ENCODE data around the gene DCAF8L2. TPM values are rescaled to one million over a fixed set of nuclear protein-coding genes. Genes with fewer than 3 reads are reported as not detected.

The DCAF8L2 gene
- total RNA-seq, 1 experiment from 2014 or later, result not detected

GRCh38 chrX:27680726-27681125, 90.6 kb downstream of the DCAF8L2 start:
- H4K20me1 ChIP-seq (ENCODE audit: control insufficient read depth, insufficient read depth, insufficient read length), result no peaks in the 10 kb centered on the region
- H3K79me2 ChIP-seq (ENCODE audit: insufficient read depth, low read length), result no peaks in the 10 kb centered on the region
- H4K91ac ChIP-seq (ENCODE audit: insufficient read length, low read depth, low read length), result no peak overlapping the region
- H3K9me3 ChIP-seq (ENCODE audit: control insufficient read depth, low read depth, low read length), result peaks cover 19% of the 10 kb centered on the region
- DNase-seq, result no peak
- no peak overlapping the region for H3K4ac ChIP-seq (ENCODE audit: low read depth, low read length)
- no peak for TF ChIP-seq CTCF (conservative IDR thresholded peaks at IDR 0.05)
- no peaks in the 10 kb centered on the region for H3K79me1 ChIP-seq (ENCODE audit: insufficient read depth, low read depth, low read length, poor library complexity, severe bottlenecking)
- Mint-ChIP-seq H3K27me3 (ENCODE audit: low read depth) (peaks cover 2% of the 10 kb centered on the region; the same call in 1 of the 2 replicates), H3K36me3 (ENCODE audit: insufficient read depth in 1 of 3, low read depth in 3 of 3) (no peaks in the 10 kb centered on the region; a peak in 1 of 7 replicates), H3K9me3 (peaks cover 45 to 62% of the 10 kb centered on the region in 2 experiments), H3K4me3 (no peak overlapping the region), H3K4me1 (no peaks in the 10 kb centered on the region), H3K27ac (no peak overlapping the region)
- no peak overlapping the region for H2BK20ac ChIP-seq (ENCODE audit: low read depth, low read length, poor library complexity, severe bottlenecking)
- H2BK120ac ChIP-seq (ENCODE audit: low read depth, low read length, poor library complexity, severe bottlenecking), result no peak overlapping the region
- no peak overlapping the region for H3K23ac ChIP-seq (ENCODE audit: insufficient read length, low read depth, low read length)
- no peaks in the 10 kb centered on the region for H3K23me2 ChIP-seq (ENCODE audit: insufficient read length, low read depth, low read length, poor library complexity, severe bottlenecking)
- no peak overlapping the region for H2BK5ac ChIP-seq (ENCODE audit: insufficient read length, low read length)
- H2AK5ac ChIP-seq (ENCODE audit: insufficient read length, low read length), result no peak overlapping the region
- no peak overlapping the region for H3K14ac ChIP-seq (ENCODE audit: insufficient read depth, low read length)
- no peaks in the 10 kb centered on the region for H3K4me1 ChIP-seq (ENCODE audit: insufficient read depth, low read length)
- H3K56ac ChIP-seq (ENCODE audit: insufficient read length, low read depth, low read length), result no peak overlapping the region
- no CpG with 5 or more reads among the region's 1 CpG for WGBS (ENCODE audit: extremely low coverage, insufficient read length, low lambda C conversion rate)
- no peak overlapping the region for H2BK15ac ChIP-seq (ENCODE audit: low read depth, low read length)
- H3T11ph ChIP-seq (ENCODE audit: low read length), result no peak overlapping the region
- H3K27me3 ChIP-seq (ENCODE audit: insufficient read depth, low read length), result no peaks in the 10 kb centered on the region
- H3K18ac ChIP-seq (ENCODE audit: insufficient read length, low read depth, low read length), result no peak overlapping the region
- H4K5ac ChIP-seq (ENCODE audit: insufficient read length, low read depth, low read length), result no peak overlapping the region
- no peak overlapping the region for H2BK12ac ChIP-seq (ENCODE audit: insufficient read length, low read depth, low read length)
- no peak overlapping the region for H3K9ac ChIP-seq (ENCODE audit: extremely low read depth, insufficient read length, low read length)
- no peak overlapping the region for H2AFZ ChIP-seq (ENCODE audit: low read length)
- H4K8ac ChIP-seq (replicated peaks; ENCODE audit: insufficient read length, low read depth, low read length), result no peak overlapping the region
- H3K4me2 ChIP-seq (ENCODE audit: insufficient read depth, insufficient read length, low read length), result no peak overlapping the region
- no peak overlapping the region for H3K27ac ChIP-seq (ENCODE audit: insufficient read length, low read depth, low read length)

All from H9 (cell line).